Mesothelial cell of epicardium (in vitro differentiated cells): ENCODE measurements around the gene DAAM2. TPM values are rescaled to one million over a fixed set of nuclear protein-coding genes. Genes with fewer than 3 reads are reported as not detected.

Experiments used
- DNase-seq, 2 experiments: peaks; one replicate each; pipeline ENCODE4 v3.0.0; 2021; ENCODE audit warnings: low spot score in 2 of 2; ENCODE audit not compliant: unreplicated experiment in 2 of 2
- H3K27ac Mint-ChIP-seq: 2 replicates; pipeline ENCODE4 v1.8.0; 2021; ENCODE audit warnings: mixed read lengths
- H3K27me3 Mint-ChIP-seq: 2 replicates; pipeline ENCODE4 v1.8.0; 2021; ENCODE audit warnings: low read depth, mixed read lengths
- H3K36me3 Mint-ChIP-seq: 2 replicates; pipeline ENCODE4 v1.8.0; 2021; ENCODE audit warnings: mixed read lengths
- H3K4me1 Mint-ChIP-seq: 2 replicates; pipeline ENCODE4 v1.8.0; 2021; ENCODE audit warnings: mixed read lengths
- H3K4me3 Mint-ChIP-seq: 2 replicates; pipeline ENCODE4 v1.8.0; 2021; ENCODE audit warnings: mild to moderate bottlenecking, moderate library complexity, mixed read lengths
- H3K9me3 Mint-ChIP-seq: 2 replicates; pipeline ENCODE4 v1.8.0; 2021; ENCODE audit warnings: mixed read lengths
- total RNA-seq: library from RNA; stranded (reverse); gene quantifications from 3 replicates; pipeline ENCODE4 v1.2.1, GENCODE V29; 2021
- TF ChIP-seq, protein P1 (sequence below): fragments of 200-600 bp; sonication (generic); IDR thresholded peaks from one replicate; pipeline ENCODE4 v1.5.0; 2021; ENCODE audit warnings: antibody characterized with exemption; ENCODE audit not compliant: unreplicated experiment

DAAM2 gene
- total RNA-seq, 1 donor from 2014 or later = 13.7 TPM

DNA sequence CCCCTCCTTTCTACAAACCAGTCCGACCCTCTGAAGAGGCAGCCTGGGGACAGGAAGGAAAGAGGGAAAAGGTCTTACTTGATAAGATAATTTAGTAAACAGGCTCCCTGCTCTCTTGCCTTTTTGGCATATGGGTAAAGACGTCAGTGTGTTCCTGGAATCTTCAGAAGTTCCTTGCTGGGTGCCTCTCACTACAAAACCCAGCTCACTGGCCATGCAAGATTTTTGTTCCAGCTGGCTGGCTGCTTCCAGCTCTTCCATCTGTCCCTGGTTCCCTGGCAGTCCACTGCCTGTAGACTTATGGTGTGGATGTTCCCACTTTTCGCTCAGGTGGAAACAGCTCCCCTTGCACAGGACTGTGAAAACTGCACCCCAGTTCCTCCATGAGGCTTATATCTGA lies 84.7 kb downstream of the DAAM2 start:
- Mint-ChIP-seq H3K9me3 (no peaks in the 10 kb centered on the region), H3K4me1 (no peaks in the 10 kb centered on the region), H3K36me3 (peaks cover 15% of the 10 kb centered on the region), H3K4me3 (no peak overlapping the region), H3K27ac (no peak overlapping the region), H3K27me3 (no peaks in the 10 kb centered on the region)
- TF ChIP-seq, protein P1, sequence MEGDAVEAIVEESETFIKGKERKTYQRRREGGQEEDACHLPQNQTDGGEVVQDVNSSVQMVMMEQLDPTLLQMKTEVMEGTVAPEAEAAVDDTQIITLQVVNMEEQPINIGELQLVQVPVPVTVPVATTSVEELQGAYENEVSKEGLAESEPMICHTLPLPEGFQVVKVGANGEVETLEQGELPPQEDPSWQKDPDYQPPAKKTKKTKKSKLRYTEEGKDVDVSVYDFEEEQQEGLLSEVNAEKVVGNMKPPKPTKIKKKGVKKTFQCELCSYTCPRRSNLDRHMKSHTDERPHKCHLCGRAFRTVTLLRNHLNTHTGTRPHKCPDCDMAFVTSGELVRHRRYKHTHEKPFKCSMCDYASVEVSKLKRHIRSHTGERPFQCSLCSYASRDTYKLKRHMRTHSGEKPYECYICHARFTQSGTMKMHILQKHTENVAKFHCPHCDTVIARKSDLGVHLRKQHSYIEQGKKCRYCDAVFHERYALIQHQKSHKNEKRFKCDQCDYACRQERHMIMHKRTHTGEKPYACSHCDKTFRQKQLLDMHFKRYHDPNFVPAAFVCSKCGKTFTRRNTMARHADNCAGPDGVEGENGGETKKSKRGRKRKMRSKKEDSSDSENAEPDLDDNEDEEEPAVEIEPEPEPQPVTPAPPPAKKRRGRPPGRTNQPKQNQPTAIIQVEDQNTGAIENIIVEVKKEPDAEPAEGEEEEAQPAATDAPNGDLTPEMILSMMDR = no peak
- no peak for DNase-seq

DNA sequence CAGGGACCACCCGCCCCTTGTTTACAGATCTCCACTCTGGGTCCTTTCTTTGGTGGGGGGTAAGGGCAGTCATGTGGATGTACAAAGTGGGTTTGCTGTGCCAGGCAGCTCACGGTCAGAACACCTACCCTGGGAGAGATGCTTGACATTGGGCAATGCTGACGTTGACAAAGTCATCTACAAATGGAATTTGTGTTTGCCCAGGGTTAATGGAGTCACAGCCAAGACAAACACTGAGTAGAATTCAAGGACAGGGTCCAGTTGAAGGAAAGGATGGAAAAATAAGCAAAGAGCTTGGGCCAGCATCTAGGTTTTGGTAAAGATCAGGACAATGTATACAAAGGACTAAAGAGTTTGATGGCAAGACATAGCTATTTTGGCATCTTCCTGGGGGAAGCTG lies 87.4 kb downstream of the DAAM2 start:
- no peak for DNase-seq

DNA sequence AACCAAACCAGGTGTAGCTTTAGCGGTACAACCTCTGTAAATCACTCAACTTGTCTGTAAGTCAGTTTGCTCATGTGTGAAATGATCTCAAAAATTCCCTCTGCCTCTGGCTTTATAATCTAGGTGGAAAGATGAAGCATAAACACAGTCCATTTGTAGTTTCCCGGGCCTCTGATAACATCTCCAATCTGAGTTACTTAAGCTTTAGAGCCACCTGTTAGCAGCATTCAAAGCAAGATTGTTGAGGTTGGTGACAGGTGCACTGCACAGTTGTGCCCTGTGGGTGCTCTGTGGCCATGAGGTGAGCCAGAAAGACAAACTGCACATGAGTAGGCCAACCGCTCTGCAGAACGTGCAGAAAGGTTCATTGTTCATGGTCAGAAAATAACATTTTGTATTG lies 88.4 kb downstream of the DAAM2 start:
- DNase-seq = no peak
- Mint-ChIP-seq H3K4me3 (no peak overlapping the region), H3K4me1 (peaks cover 8% of the 10 kb centered on the region), H3K36me3 (no peaks in the 10 kb centered on the region), H3K9me3 (no peaks in the 10 kb centered on the region), H3K27ac (no peak overlapping the region), H3K27me3 (no peaks in the 10 kb centered on the region)
- TF ChIP-seq, protein P1 = no peak

More for the DNA sequence above, 87.4 kb downstream of the DAAM2 start:
- peaks cover 7% of the 10 kb centered on the region for H3K36me3 Mint-ChIP-seq
- peaks cover 8% of the 10 kb centered on the region for H3K4me1 Mint-ChIP-seq
- H3K27me3 Mint-ChIP-seq = no peaks in the 10 kb centered on the region
- TF ChIP-seq, protein P1 = no peak
- H3K27ac Mint-ChIP-seq = no peak overlapping the region
- H3K9me3 Mint-ChIP-seq = no peaks in the 10 kb centered on the region
- no peak overlapping the region for H3K4me3 Mint-ChIP-seq

DNA sequence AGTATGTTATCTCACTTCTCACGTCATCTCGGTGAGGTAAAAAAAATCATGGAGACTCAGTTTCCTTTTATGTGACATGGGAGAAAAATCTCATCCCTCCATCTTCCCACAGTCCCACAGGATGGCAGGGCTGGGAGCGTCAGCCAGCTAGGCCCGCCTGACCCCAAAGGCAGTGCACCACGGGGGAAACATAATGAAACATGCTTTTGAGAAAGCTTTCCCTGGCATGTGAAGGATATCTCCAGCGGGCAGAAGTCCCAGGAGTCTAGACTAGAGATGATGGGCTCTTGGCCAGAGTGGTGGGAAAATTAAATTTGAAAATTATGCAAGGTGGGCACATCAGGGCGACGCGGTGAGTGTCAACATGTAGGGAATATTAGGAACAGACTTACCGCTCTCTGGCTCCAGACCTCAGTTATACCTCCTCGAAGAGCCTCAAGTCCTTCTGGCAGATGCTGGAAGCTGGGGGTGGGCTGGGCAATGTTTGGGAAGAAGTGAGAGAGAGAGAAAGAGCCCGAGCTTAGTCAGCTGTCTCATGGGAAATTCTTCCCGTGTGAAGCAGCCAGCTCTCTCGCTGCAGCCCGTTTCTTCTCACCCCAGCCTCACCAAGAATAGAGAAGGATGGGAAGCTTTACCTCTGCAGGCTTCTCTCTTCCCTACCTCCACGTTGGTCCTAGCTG lies 89.8 kb downstream of the DAAM2 start:
- Mint-ChIP-seq H3K27me3 (no peaks in the 10 kb centered on the region), H3K36me3 (no peaks in the 10 kb centered on the region), H3K4me1 (peaks cover 8% of the 10 kb centered on the region), H3K27ac (peak overlapping the region; percentile 88), H3K4me3 (no peak overlapping the region), H3K9me3 (no peaks in the 10 kb centered on the region)
- no peak for DNase-seq
- TF ChIP-seq, protein P1 = no peak

DNA sequence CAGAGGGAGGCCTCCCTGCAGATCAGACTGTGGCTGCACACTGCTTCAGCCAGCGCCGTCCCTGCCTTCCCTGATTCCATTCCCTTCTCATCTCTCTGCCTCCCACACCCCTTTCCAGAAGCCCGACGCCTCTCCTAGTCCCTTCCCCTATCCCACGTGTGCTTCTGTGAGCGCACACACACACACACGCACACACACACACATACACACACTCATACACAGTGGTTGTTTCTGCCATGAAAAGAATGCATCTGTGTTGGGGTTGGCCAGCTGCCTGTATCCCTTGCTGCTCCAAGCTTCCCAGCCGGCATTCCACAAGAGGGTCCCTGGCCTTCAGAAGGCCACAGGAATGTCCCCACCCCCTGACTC lies 90.3 kb downstream of the DAAM2 start:
- DNase-seq = no peak
- Mint-ChIP-seq H3K9me3 (no peaks in the 10 kb centered on the region), H3K27me3 (no peaks in the 10 kb centered on the region), H3K36me3 (no peaks in the 10 kb centered on the region), H3K4me1 (peaks cover 11% of the 10 kb centered on the region), H3K27ac (peak overlapping the region; percentile 88), H3K4me3 (no peak overlapping the region)
- TF ChIP-seq, protein P1 = no peak
